Endothelial cell of umbilical vein (primary cell): ENCODE measurements around the gene STXBP5. TPM values are rescaled to one million over a fixed set of nuclear protein-coding genes. Genes with fewer than 3 reads are reported as not detected.

Experiments used
- BruUV-seq: library from RNA; stranded (reverse); fragments of 400-500 nt; replicated peaks from 2 replicates; lab custom pipeline; 2021; lab: Mats Ljungman, UMichigan
- CTCF ChIA-PET: fragments of 300-600, 350-600 bp; sonication (Branson Sonifier 250); formaldehyde crosslinking; loops from one replicate; lab custom pipeline; 2021; ENCODE audit warnings: antibody characterized with exemption, inconsistent platforms; lab: Charles Lee
- POLR2A ChIA-PET: fragments of 300-600, 350-600 bp; sonication (Branson Sonifier 250); formaldehyde crosslinking; loops from one replicate; lab custom pipeline; 2021; ENCODE audit warnings: antibody characterized with exemption, inconsistent platforms; lab: Charles Lee
- DNase-seq: peaks from one replicate; pipeline ENCODE4 v3.0.0-alpha.2; 2011; ENCODE audit warnings: low read depth, low spot score
- FAIRE-seq: peaks from 2 replicates; lab custom pipeline; 2011; peaks lifted over from hg19 to GRCh38; lab: Jason Lieb, UNC
- H2AFZ ChIP-seq: 2 replicates; pipeline ENCODE4 v1.6.0; 2012; ENCODE audit warnings: low read depth, low read length, control low read depth, inconsistent platforms
- H3K27ac ChIP-seq: 2 replicates; pipeline ENCODE4 v1.5.1; 2011; ENCODE audit warnings: low read depth, mild to moderate bottlenecking, control low read depth, low read length, moderate library complexity; ENCODE audit not compliant: insufficient read depth
- H3K27me3 ChIP-seq, 2 experiments: 2 replicates each; pipeline versions ENCODE4 v1.6.0 to v1.6.1; 2011; ENCODE audit warnings: low read length in 2 of 2, mixed read lengths in 1 of 2; ENCODE audit not compliant: control insufficient read depth in 2 of 2, insufficient read depth in 2 of 2
- H3K36me3 ChIP-seq, 2 experiments: 2 replicates in 1 of 2; 3 replicates in 1 of 2; pipeline ENCODE4 v1.5.1; 2011; ENCODE audit warnings: low read length in 2 of 2, mild to moderate bottlenecking in 1 of 2, moderate library complexity in 1 of 2; ENCODE audit not compliant: control insufficient read depth in 2 of 2, insufficient read depth in 2 of 2; ENCODE audit errors: extremely low read depth in 1 of 2
- H3K4me1 ChIP-seq: 3 replicates; pipeline ENCODE4 v1.5.1; 2011; ENCODE audit warnings: mild to moderate bottlenecking, low read length; ENCODE audit not compliant: control insufficient read depth, insufficient read depth; ENCODE audit errors: extremely low read depth
- H3K4me2 ChIP-seq: 2 replicates; pipeline ENCODE4 v1.6.1; 2011; ENCODE audit warnings: low read length, control low read depth, mixed read lengths; ENCODE audit not compliant: insufficient read depth
- H3K4me3 ChIP-seq, 3 experiments: fragments of 200-600 bp in 1 of 3; sonication (generic), shearing (Covaris generic) in 1 of 3; replicated peaks in 1 of 3; 2 replicates each; pipeline ENCODE4 v1.5.1; 2011 to 2016; ENCODE audit warnings: control low read depth in 3 of 3, low read length in 3 of 3, mild to moderate bottlenecking in 2 of 3, inconsistent platforms in 1 of 3, low read depth in 1 of 3, moderate library complexity in 1 of 3; ENCODE audit not compliant: insufficient read depth in 1 of 3
- H3K79me2 ChIP-seq: 2 replicates; pipeline ENCODE4 v1.6.0; 2012; ENCODE audit warnings: low read length, inconsistent platforms; ENCODE audit not compliant: control insufficient read depth, insufficient read depth
- H3K9ac ChIP-seq: replicated peaks from 2 replicates; pipeline ENCODE3; 2011; ENCODE audit warnings: low read length, control low read depth; ENCODE audit not compliant: insufficient read depth; ENCODE audit errors: extremely low read depth
- H3K9me1 ChIP-seq: replicated peaks from 3 replicates; pipeline ENCODE4 v1.6.0; 2011; ENCODE audit warnings: mild to moderate bottlenecking, low read length; ENCODE audit not compliant: control insufficient read depth, insufficient read depth; ENCODE audit errors: extremely low read depth
- H3K9me3 ChIP-seq: replicated peaks from 2 replicates; pipeline ENCODE4 v1.5.1; 2012; ENCODE audit warnings: low read length, inconsistent platforms; ENCODE audit not compliant: control insufficient read depth, insufficient read depth
- H4K20me1 ChIP-seq: replicated peaks from 2 replicates; pipeline ENCODE3; 2011; ENCODE audit warnings: mild to moderate bottlenecking, low read length; ENCODE audit not compliant: control insufficient read depth, insufficient read depth; ENCODE audit errors: extremely low read depth
- EZH2 ChIP-seq: IDR thresholded peaks from 2 replicates; pipeline ENCODE4 v1.6.1; 2012; ENCODE audit warnings: borderline replicate concordance, low read depth, mild to moderate bottlenecking, moderate library complexity, low read length, inconsistent platforms; ENCODE audit not compliant: severe bottlenecking
- FOS ChIP-seq: IDR thresholded peaks from 2 replicates; pipeline ENCODE4 v1.6.1; 2011; ENCODE audit warnings: mild to moderate bottlenecking, low read length, moderate library complexity, borderline replicate concordance; ENCODE audit not compliant: insufficient read depth
- GATA2 ChIP-seq: IDR thresholded peaks from 2 replicates; pipeline ENCODE4 v1.7.0; 2011; ENCODE audit warnings: low read depth, mild to moderate bottlenecking, moderate library complexity, mixed read lengths, low read length; ENCODE audit not compliant: insufficient read length, insufficient read depth
- JUN ChIP-seq: IDR thresholded peaks from 2 replicates; pipeline ENCODE4 v1.6.1; 2011; ENCODE audit warnings: borderline replicate concordance, low read depth; ENCODE audit not compliant: insufficient read length, insufficient read depth
- MAX ChIP-seq: IDR thresholded peaks from 2 replicates; pipeline ENCODE4 v1.6.1; 2011; ENCODE audit not compliant: insufficient read depth, insufficient read length
- MYC ChIP-seq: IDR thresholded peaks from one replicate; pipeline ENCODE4 v1.6.1; 2011; ENCODE audit warnings: mild to moderate bottlenecking, low read depth, low read length
- POLR2A ChIP-seq: IDR thresholded peaks from 2 replicates; pipeline ENCODE4 v1.6.1; 2012; ENCODE audit warnings: low read depth, mild to moderate bottlenecking, control low read depth, low read length
- POLR2AphosphoS5 ChIP-seq: IDR thresholded peaks from 2 replicates; pipeline ENCODE4 v1.6.1; 2012; ENCODE audit warnings: low read depth, mild to moderate bottlenecking, control low read depth, low read length, moderate library complexity; ENCODE audit not compliant: insufficient read depth
- dilution Hi-C: fragments of 300-500 bp; cut with MboI; formaldehyde crosslinking; loops from one replicate; pipeline ENCODE4 v1.15.0; 2019; ENCODE audit warnings: low sequenced_read_pairs; ENCODE audit not compliant: extremely low pct_ligation_motif_present
- intact Hi-C: fragments of 100-400 bp; cut with micrococcal nuclease; formaldehyde crosslinking; loops from one replicate; pipeline ENCODE4 v1.10.0; 2022
- polyA plus RNA-seq, 4 experiments: library from polyadenylated mRNA; depleted of rRNA in 3 of 4; stranded (reverse) in 3 of 4; unstranded in 1 of 4; fragments of >200 nt; gene quantifications; 2 replicates each; pipeline versions ENCODE4 v1.2.1 to v1.2.3, GENCODE V29; 2011 to 2012; ENCODE audit warnings: missing spikeins in 1 of 4
- total RNA-seq: library from RNA; stranded (reverse); gene quantifications from 2 replicates; pipeline ENCODE4 v1.2.3, GENCODE V29; 2021
- TF ChIP-seq, protein P1 (sequence below), 2 donors: IDR thresholded peaks; 1 replicate in 1 of 2; 2 replicates in 1 of 2; pipeline ENCODE4 v1.5.1; 2011; ENCODE audit warnings: low read length in 2 of 2, mild to moderate bottlenecking in 2 of 2, moderate library complexity in 2 of 2, control low read depth in 1 of 2, inconsistent platforms in 1 of 2, low read depth in 1 of 2; ENCODE audit not compliant: insufficient read depth in 1 of 2; ENCODE audit errors: extremely low read depth in 1 of 2

The STXBP5 gene
- total and polyA plus RNA-seq, 2 donors (not counting 3 experiments of a cell fraction or from before 2014, with no cell fraction given), result 7.1 to 21.8 TPM

DNA sequence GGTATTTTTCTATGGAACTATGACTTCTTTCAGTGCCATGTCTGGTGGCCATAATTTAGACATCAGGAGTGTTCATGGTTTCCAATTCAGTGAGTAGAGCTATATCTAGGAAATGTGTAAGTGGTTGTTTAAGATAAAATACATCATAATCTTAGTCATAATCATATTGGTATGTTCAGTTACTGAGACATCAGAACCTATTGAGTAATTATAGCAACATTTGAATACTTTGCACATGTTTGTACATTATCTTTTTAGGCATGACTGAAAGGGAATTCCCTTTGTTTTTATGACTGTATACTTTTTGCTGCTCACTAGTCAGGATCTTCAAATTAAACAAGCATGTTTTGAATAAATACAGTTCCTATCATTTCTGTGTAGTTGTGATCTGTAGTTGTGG, 64.0 kb downstream of the STXBP5 start:
- Histone ChIP-seq H3K9me3 (no peaks in the 10 kb centered on the region), H3K4me1 (no peaks in the 10 kb centered on the region), H2AFZ (no peak overlapping the region), H3K36me3 (no peaks in the 10 kb centered on the region), H3K27ac (no peak overlapping the region), H3K79me2 (no peaks in the 10 kb centered on the region), H3K9ac (no peak overlapping the region), H3K4me3 (no peak overlapping the region), H3K27me3 (no peaks in the 10 kb centered on the region), H3K4me2 (no peak overlapping the region), H3K9me1 (no peaks in the 10 kb centered on the region), H4K20me1 (no peaks in the 10 kb centered on the region)
- intact Hi-C loops (no loop called here), dilution Hi-C loops (no loop called here)
- POLR2A ChIA-PET, result no interaction called here
- DNase-seq (peak; percentile 11), FAIRE-seq (no peak)
- CTCF ChIA-PET, result interaction anchor here (0.5 kb wide), 1 partner anchor 11 kb away, joined by 3 read pairs; no protein-coding TSS in a partner anchor
- TF ChIP-seq JUN (no peak), POLR2A (no peak), GATA2 (no peak), FOS (no peak), POLR2AphosphoS5 (no peak), EZH2 (no peak), MYC (no peak), MAX (no peak)
- TF ChIP-seq, protein P1, sequence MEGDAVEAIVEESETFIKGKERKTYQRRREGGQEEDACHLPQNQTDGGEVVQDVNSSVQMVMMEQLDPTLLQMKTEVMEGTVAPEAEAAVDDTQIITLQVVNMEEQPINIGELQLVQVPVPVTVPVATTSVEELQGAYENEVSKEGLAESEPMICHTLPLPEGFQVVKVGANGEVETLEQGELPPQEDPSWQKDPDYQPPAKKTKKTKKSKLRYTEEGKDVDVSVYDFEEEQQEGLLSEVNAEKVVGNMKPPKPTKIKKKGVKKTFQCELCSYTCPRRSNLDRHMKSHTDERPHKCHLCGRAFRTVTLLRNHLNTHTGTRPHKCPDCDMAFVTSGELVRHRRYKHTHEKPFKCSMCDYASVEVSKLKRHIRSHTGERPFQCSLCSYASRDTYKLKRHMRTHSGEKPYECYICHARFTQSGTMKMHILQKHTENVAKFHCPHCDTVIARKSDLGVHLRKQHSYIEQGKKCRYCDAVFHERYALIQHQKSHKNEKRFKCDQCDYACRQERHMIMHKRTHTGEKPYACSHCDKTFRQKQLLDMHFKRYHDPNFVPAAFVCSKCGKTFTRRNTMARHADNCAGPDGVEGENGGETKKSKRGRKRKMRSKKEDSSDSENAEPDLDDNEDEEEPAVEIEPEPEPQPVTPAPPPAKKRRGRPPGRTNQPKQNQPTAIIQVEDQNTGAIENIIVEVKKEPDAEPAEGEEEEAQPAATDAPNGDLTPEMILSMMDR (IDR thresholded peaks at IDR 0.05; ENCODE audit: extremely low read depth in 1 of 2, insufficient read depth in 1 of 2, low read depth in 1 of 2, low read length in 2 of 2), result no peak
- no TSS peak for BruUV-seq
